Osteoblast (primary cell): ENCODE results near the gene REXO5. TPM values are rescaled to one million over a fixed set of nuclear protein-coding genes. Genes with fewer than 3 reads are reported as not detected.

Experiments
- DNase-seq: peaks from one replicate; pipeline ENCODE4 v3.0.0; 2011; ENCODE audit warnings: low spot score, mixed read lengths; ENCODE audit not compliant: insufficient read length; ENCODE audit errors: missing footprints
- H2AFZ ChIP-seq: 2 replicates; pipeline ENCODE4 v1.6.0; 2011; ENCODE audit warnings: mild to moderate bottlenecking, low read length
- H3K27ac ChIP-seq: 2 replicates; pipeline ENCODE4 v1.5.1; 2011; ENCODE audit warnings: mild to moderate bottlenecking, low read depth, low read length, moderate library complexity
- H3K27me3 ChIP-seq: 2 replicates; pipeline ENCODE4 v1.6.0; 2012; ENCODE audit warnings: mild to moderate bottlenecking, control low read depth, inconsistent platforms, low read length, moderate library complexity; ENCODE audit not compliant: insufficient read depth
- H3K36me3 ChIP-seq: 2 replicates; pipeline ENCODE4 v1.5.1; 2011; ENCODE audit warnings: mild to moderate bottlenecking, low read length, control low read depth, moderate library complexity; ENCODE audit not compliant: insufficient read depth
- H3K4me1 ChIP-seq: 2 replicates; pipeline ENCODE4 v1.5.1; 2011; ENCODE audit warnings: mild to moderate bottlenecking, low read length, control low read depth, moderate library complexity; ENCODE audit not compliant: insufficient read depth
- H3K4me2 ChIP-seq: 2 replicates; pipeline ENCODE4 v1.6.0; 2011; ENCODE audit warnings: mild to moderate bottlenecking, low read length; ENCODE audit not compliant: insufficient read depth
- H3K4me3 ChIP-seq: fragments of 200-600 bp; sonication (generic); 3 replicates; pipeline ENCODE4 v1.5.1; 2012; ENCODE audit warnings: mild to moderate bottlenecking, low read length, inconsistent platforms; ENCODE audit not compliant: insufficient read depth
- H3K79me2 ChIP-seq: 2 replicates; pipeline ENCODE4 v1.6.0; 2012; ENCODE audit warnings: mild to moderate bottlenecking, low read length, control low read depth, inconsistent platforms; ENCODE audit not compliant: insufficient read depth
- H3K9me3 ChIP-seq: 2 replicates; pipeline ENCODE4 v1.5.1; 2011; ENCODE audit warnings: low read depth, low read length, control low read depth
- H4K20me1 ChIP-seq: 2 replicates; pipeline ENCODE4 v1.6.0; 2012; ENCODE audit warnings: mild to moderate bottlenecking, low read length, control low read depth; ENCODE audit not compliant: insufficient read depth
- CTCF ChIP-seq: IDR thresholded peaks from 2 replicates; pipeline ENCODE4 v1.5.1; 2011; ENCODE audit warnings: mild to moderate bottlenecking, low read depth, low read length, moderate library complexity; ENCODE audit errors: extremely low read depth
- total RNA-seq: library from RNA; depleted of rRNA; stranded (reverse); fragments of >200 nt; gene quantifications from 2 replicates; pipeline ENCODE4 v1.2.3, GENCODE V29; 2012

REXO5 gene
- total RNA-seq, 1 donor: 3.6 TPM

- no peaks in the 10 kb centered on the region for H3K9me3 ChIP-seq
- H2AFZ ChIP-seq: no peak overlapping the region
- peaks cover 65% of the 10 kb centered on the region for H4K20me1 ChIP-seq
- no peak for TF ChIP-seq CTCF
- peaks cover 53% of the 10 kb centered on the region for H3K4me1 ChIP-seq
- DNase-seq: peak; percentile 5
- no peaks in the 10 kb centered on the region for H3K27me3 ChIP-seq
- peak overlapping the region; percentile 13 for H3K4me3 ChIP-seq
- H3K36me3 ChIP-seq: peaks cover 14% of the 10 kb centered on the region
- peak overlapping the region; percentile 66 for H3K4me2 ChIP-seq
- peaks cover 95% of the 10 kb centered on the region for H3K79me2 ChIP-seq
- peak overlapping the region; percentile 70 for H3K27ac ChIP-seq
Observed at GRCh38 chr16:20879175-20880040, 73.1 kb downstream of the REXO5 start.

DNA sequence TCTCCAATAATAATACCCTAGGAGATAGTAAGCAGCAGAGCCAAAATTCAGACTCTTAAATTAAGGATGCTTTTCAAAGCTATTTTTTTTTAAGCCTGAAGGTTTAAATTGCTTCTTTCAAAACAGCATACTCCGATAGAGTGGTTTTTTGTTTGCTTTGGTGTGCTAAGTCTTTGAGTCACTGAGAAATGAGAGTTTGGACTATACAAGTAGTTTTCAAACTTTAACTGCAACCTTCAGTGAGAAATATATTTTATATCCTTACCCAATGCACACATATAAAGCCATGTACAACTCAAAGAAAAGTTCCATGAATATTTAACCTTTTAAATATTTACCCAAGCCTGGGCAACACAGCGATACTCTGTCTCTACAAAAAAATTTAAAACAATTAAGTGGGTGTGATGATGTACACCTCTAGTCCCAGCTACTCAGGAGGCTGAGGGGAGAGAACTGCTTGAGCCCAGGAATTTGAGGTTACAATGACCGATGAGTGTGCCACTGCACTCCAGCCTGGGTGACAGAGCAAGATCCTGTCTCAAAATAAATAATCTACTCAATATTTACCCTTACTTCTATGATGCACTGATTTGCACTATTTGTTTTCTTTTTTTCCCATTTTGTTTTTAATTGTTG, 74.7 kb downstream of the REXO5 start:
- Histone ChIP-seq H3K36me3 (peaks cover 20% of the 10 kb centered on the region), H3K79me2 (peaks cover 96% of the 10 kb centered on the region), H3K9me3 (no peaks in the 10 kb centered on the region), H3K27me3 (no peaks in the 10 kb centered on the region), H2AFZ (no peak overlapping the region), H3K4me3 (no peak overlapping the region), H4K20me1 (peaks cover 67% of the 10 kb centered on the region), H3K27ac (peak overlapping the region; percentile 36), H3K4me1 (peaks cover 54% of the 10 kb centered on the region), H3K4me2 (peak overlapping the region; percentile 37)
- TF ChIP-seq CTCF: no peak
- DNase-seq: peak; percentile 48

DNA sequence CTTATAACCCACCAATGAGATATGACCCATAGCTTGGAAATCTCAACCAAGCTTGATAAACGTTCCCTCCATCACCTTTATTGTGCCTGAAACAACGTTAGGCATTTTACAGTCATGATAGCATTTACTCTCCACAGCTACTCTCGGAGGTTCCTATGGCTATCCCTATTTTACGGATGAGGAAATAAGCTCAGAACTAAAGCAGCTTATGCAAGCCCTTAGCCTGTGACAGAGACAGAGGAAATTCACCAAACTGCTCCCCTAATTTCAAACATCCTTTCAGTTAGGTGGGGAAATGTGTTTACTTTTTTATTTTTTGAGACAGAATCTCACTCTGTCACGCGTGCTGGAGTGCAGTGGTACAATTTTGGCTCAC, 75.2 kb downstream of the REXO5 start:
- Histone ChIP-seq H3K9me3 (no peaks in the 10 kb centered on the region), H3K4me1 (peaks cover 56% of the 10 kb centered on the region), H3K36me3 (peaks cover 22% of the 10 kb centered on the region), H2AFZ (no peak overlapping the region), H3K79me2 (peaks cover 96% of the 10 kb centered on the region), H3K4me3 (no peak overlapping the region), H4K20me1 (peaks cover 69% of the 10 kb centered on the region), H3K27ac (peak overlapping the region; percentile 18), H3K27me3 (no peaks in the 10 kb centered on the region), H3K4me2 (peak overlapping the region; percentile 37)
- no peak for TF ChIP-seq CTCF
- DNase-seq: no peak
